Activated T-cell treated with anti-CD3 and anti-CD28 coated beads, Interleukin-2, amount 50 U/mL, for 72 hours (primary cell): ENCODE measurements around the gene USP4. TPM values are rescaled to one million over a fixed set of nuclear protein-coding genes. Genes with fewer than 3 reads are reported as not detected.

Experiments used
- ATAC-seq, 2 donors: fragments of 150-1000 bp; cut with Tn5 transposase; replicated peaks in 1 of 2; 2 replicates each; pipeline ENCODE4 v1.10.0; 2021; ENCODE audit warnings: moderate library complexity in 2 of 2, mild to moderate bottlenecking in 1 of 2
- DNase-seq, 2 donors: peaks; one replicate each; pipeline ENCODE4 v3.0.0; 2021 to 2022; ENCODE audit warnings: mixed read lengths in 1 of 2
- H3K27ac Mint-ChIP-seq: one replicate; pipeline ENCODE4 v1.8.0; 2022; ENCODE audit warnings: mild to moderate bottlenecking, moderate library complexity, mixed read lengths
- H3K27me3 Mint-ChIP-seq: one replicate; pipeline ENCODE4 v1.8.0; 2022; ENCODE audit warnings: low read depth, mixed read lengths
- H3K36me3 Mint-ChIP-seq, 2 donors: one replicate each; pipeline ENCODE4 v1.8.0; 2022; ENCODE audit warnings: mixed read lengths in 2 of 2, mild to moderate bottlenecking in 1 of 2; ENCODE audit not compliant: insufficient read depth in 2 of 2
- H3K4me1 Mint-ChIP-seq: one replicate; pipeline ENCODE4 v1.8.0; 2022; ENCODE audit warnings: low read depth, mixed read lengths
- H3K4me3 Mint-ChIP-seq, 2 donors: one replicate each; pipeline ENCODE4 v1.8.0; 2022; ENCODE audit warnings: mild to moderate bottlenecking in 2 of 2, mixed read lengths in 2 of 2, moderate library complexity in 2 of 2
- H3K9me3 Mint-ChIP-seq, 2 donors: one replicate each; pipeline ENCODE4 v1.8.0; 2022; ENCODE audit warnings: mixed read lengths in 2 of 2
- total RNA-seq, 2 donors: library from RNA; stranded (reverse); gene quantifications; one replicate each; pipeline ENCODE4 v1.2.3, GENCODE V29; 2022

The USP4 gene
- total RNA-seq, 2 donors from 2014 or later, result 70.2 to 76.5 TPM

DNA sequence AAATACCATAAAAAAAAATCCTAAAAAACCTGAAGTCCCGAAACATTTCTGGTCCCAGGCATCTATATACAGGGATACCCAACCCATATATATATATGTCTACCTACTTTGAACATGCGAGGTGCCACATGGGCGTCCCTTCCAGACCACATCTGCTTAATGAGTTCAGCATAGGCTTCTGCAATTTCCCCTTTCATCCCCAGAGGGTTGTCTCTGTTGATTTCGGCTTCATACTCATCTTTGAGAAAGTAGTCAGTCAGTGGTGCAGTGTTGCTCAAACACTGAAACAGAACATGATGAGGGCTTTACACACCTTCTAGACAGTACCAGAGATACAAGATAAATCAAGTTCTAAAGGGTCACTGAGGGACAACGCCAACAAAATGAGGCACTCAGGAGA lies 34.2 kb downstream of the USP4 start:
- peaks cover 0 to 20% of the 10 kb centered on the region in 2 donors for H3K36me3 Mint-ChIP-seq
- no peaks in the 10 kb centered on the region for H3K9me3 Mint-ChIP-seq
- ATAC-seq (no peak), DNase-seq (no peak)
- H3K4me1 Mint-ChIP-seq, result peaks cover 13% of the 10 kb centered on the region
- no peak overlapping the region for H3K27ac Mint-ChIP-seq
- H3K4me3 Mint-ChIP-seq, result no peak overlapping the region
- H3K27me3 Mint-ChIP-seq, result no peaks in the 10 kb centered on the region

DNA sequence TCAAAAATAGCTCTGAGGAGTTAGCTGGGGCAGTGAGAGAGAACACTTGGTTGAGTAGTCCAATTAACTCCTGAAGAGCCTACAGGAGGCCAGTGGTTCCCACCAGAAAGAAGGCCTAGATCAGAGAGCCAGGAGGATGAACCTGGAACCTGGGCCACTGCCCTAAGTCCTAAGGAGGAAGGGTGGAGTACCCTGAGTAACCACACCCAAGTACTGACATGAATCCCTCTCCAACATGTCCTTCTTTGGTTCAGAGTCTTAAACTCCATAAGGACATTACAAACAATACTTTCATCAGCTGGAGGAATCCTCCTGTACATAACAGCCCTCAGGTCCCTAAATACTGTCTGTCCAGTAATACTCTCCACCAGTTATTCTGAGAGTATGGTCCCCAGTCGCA lies 37.2 kb downstream of the USP4 start:
- Mint-ChIP-seq H3K27ac (peak overlapping the region; percentile 72), H3K9me3 (no peaks in the 10 kb centered on the region), H3K4me3 (no peak overlapping the region), H3K4me1 (peaks cover 13% of the 10 kb centered on the region), H3K27me3 (no peaks in the 10 kb centered on the region), H3K36me3 (peaks cover 4 to 26% of the 10 kb centered on the region in 2 donors)
- DNase-seq (no peak), ATAC-seq (no peak)

DNA sequence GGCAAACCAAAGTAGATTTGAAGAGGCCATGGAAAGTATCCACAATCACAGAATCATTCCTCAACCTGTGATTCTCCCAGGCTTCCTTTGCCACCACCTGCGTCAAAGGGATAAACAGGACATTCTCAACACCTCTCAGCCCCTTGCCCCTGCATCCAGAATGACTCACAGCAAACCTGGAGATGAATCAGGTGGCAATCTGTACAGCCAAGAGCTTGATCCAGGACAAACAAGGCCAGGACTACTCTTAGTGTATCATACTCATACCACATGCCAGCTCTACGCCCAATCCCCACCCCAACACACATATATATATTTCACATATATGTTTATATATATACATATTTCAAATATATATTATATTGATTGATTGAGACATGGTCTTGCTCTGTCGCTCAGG lies 39.3 kb downstream of the USP4 start:
- no peak overlapping the region for H3K27ac Mint-ChIP-seq
- no peaks in the 10 kb centered on the region for H3K27me3 Mint-ChIP-seq
- no peak for ATAC-seq
- peaks cover 13% of the 10 kb centered on the region for H3K4me1 Mint-ChIP-seq
- peaks cover 4 to 29% of the 10 kb centered on the region in 2 donors for H3K36me3 Mint-ChIP-seq
- DNase-seq, result no peak
- H3K4me3 Mint-ChIP-seq, result no peak overlapping the region
- no peaks in the 10 kb centered on the region for H3K9me3 Mint-ChIP-seq

DNA sequence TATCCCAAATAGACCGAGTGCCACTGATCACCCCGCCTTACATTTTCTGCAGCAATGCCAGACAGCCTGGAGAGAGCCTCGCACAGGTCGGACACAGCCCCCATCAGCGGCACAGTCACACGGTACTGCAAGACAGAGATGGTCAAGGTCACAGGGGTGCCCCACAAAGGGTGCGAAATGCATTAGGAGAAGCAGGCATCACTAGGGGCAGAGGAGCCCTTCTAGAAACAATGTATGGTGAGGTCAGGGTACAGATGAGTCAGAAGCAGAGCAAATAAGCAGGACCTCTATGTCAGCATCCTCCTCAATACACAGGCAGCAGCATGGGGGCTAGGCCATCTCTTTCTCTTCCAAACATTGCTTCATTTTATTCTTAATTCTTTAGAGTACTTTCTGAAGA lies 41.3 kb downstream of the USP4 start:
- H3K36me3 Mint-ChIP-seq, result peaks cover 5 to 33% of the 10 kb centered on the region in 2 donors
- no peaks in the 10 kb centered on the region for H3K27me3 Mint-ChIP-seq
- no peaks in the 10 kb centered on the region for H3K9me3 Mint-ChIP-seq
- H3K4me3 Mint-ChIP-seq, result no peak overlapping the region
- H3K27ac Mint-ChIP-seq, result no peak overlapping the region
- ATAC-seq (peak in 1 of 2 donors; percentile 19), DNase-seq (no peak)
- H3K4me1 Mint-ChIP-seq, result peaks cover under 1% of the 10 kb centered on the region

DNA sequence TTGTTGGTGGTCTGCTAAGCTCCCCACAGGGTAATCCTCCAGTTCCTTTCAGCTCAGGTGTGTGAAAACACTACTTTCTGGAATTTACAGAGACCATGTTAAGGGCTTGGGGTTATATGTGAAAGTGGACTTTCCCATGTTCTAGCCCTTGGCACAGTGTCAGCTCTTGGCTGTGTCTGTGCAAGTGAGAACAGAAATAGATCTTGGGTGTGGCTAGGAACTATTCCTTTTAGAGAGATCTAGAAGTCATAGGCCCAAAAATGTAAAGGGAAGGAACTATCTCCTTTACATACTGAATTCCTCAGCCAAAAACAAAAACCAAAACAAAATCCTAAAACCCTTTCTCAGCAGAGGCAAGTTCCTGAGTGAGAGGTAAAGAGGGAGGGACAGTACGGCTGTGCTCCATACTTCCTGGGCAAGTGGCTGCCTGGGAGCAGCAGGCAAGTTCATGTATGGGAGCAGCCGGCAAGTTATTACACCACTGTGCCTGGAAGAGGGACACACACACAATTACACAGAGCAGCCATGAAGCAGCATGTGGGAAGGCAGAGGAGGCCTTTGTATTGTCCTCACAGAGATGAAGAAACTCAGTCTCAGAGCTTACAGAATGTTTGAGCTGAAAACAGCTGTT lies 43.0 kb downstream of the USP4 start:
- no peaks in the 10 kb centered on the region for H3K4me1 Mint-ChIP-seq
- no peak overlapping the region for H3K4me3 Mint-ChIP-seq
- peaks cover 5 to 33% of the 10 kb centered on the region in 2 donors for H3K36me3 Mint-ChIP-seq
- ATAC-seq (no peak), DNase-seq (no peak)
- no peaks in the 10 kb centered on the region for H3K9me3 Mint-ChIP-seq
- peak overlapping the region; percentile 16 for H3K27ac Mint-ChIP-seq
- H3K27me3 Mint-ChIP-seq, result no peaks in the 10 kb centered on the region

GRCh38 chr3:49295489-49296058 lies 44.3 kb downstream of the USP4 start:
- peak in 1 of 2 donors; percentile 32 for ATAC-seq
- Mint-ChIP-seq H3K27me3 (no peaks in the 10 kb centered on the region), H3K4me1 (no peaks in the 10 kb centered on the region), H3K36me3 (peaks cover 5 to 32% of the 10 kb centered on the region in 2 donors), H3K9me3 (no peaks in the 10 kb centered on the region), H3K4me3 (no peak overlapping the region), H3K27ac (no peak overlapping the region)
- DNase-seq, result peak; percentile 17

DNA sequence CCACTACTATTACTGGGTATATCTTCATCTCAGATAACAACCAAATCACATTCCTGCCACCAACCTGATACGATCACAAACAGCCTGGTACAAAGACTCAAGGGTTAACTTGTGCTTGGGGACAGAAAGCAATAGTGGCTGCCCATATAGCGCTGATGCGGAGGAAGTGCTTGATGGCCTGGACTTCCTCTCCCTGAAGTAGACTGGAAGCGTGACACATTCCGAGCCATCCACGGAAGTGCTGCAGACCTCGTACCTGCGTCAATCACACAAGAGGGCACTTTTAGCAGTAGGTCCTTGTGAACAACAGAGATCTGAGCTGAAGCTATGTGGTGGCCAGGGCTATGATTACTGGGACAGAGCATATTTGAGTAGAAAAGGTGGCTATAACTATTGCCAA lies 45.5 kb downstream of the USP4 start:
- Mint-ChIP-seq H3K9me3 (no peaks in the 10 kb centered on the region), H3K36me3 (peaks cover 1 to 26% of the 10 kb centered on the region in 2 donors), H3K4me3 (no peak overlapping the region), H3K27me3 (no peaks in the 10 kb centered on the region), H3K27ac (no peak overlapping the region), H3K4me1 (no peaks in the 10 kb centered on the region)
- ATAC-seq, result no peak
- DNase-seq, result no peak

- no peak for DNase-seq
- ATAC-seq, result no peak
- peaks cover 13 to 40% of the 10 kb centered on the region in 2 donors for H3K36me3 Mint-ChIP-seq
- no peaks in the 10 kb centered on the region for H3K4me1 Mint-ChIP-seq
- no peaks in the 10 kb centered on the region for H3K9me3 Mint-ChIP-seq
- H3K27ac Mint-ChIP-seq, result no peak overlapping the region
- H3K27me3 Mint-ChIP-seq, result no peaks in the 10 kb centered on the region
- H3K4me3 Mint-ChIP-seq, result no peak overlapping the region
Observed at GRCh38 chr3:49283997-49284396, 55.9 kb downstream of the USP4 start.

GRCh38 chr3:49279376-49279775 lies 60.5 kb downstream of the USP4 start:
- Mint-ChIP-seq H3K4me3 (no peak overlapping the region), H3K27me3 (no peaks in the 10 kb centered on the region), H3K9me3 (no peaks in the 10 kb centered on the region), H3K4me1 (peaks cover 33% of the 10 kb centered on the region), H3K36me3 (peaks cover 6 to 15% of the 10 kb centered on the region in 2 donors), H3K27ac (no peak overlapping the region)
- ATAC-seq (no peak), DNase-seq (no peak)

DNA sequence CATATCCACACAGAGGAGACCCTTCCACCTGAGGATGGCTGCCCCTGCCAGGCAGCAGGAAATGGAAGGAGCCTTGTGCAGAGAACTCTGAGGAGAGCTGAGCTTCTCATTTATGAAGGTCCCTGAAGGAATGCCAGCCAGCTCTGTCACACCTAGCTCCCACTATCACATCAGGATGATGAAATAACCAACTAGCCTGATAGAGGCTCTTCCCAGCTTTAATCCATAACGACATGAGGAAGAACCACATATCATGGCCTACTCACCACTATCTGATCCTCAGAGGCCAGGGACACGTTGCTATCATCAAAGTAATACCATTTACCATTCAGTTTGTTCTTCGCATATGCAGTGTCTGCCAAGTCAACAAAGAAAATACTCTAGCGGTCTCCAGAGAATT lies 61.3 kb downstream of the USP4 start:
- H3K4me3 Mint-ChIP-seq, result peak overlapping the region in 1 of 2 donors; percentile 86
- peaks cover 33% of the 10 kb centered on the region for H3K4me1 Mint-ChIP-seq
- H3K9me3 Mint-ChIP-seq, result no peaks in the 10 kb centered on the region
- peak overlapping the region; percentile 90 for H3K27ac Mint-ChIP-seq
- ATAC-seq (no peak), DNase-seq (no peak)
- H3K27me3 Mint-ChIP-seq, result no peaks in the 10 kb centered on the region
- peaks cover 4 to 9% of the 10 kb centered on the region in 2 donors for H3K36me3 Mint-ChIP-seq

- Mint-ChIP-seq H3K9me3 (no peaks in the 10 kb centered on the region), H3K36me3 (peaks cover 6 to 7% of the 10 kb centered on the region in 2 donors), H3K4me3 (peak overlapping the region; percentile 86 to 87), H3K27ac (peak overlapping the region; percentile 90), H3K27me3 (no peaks in the 10 kb centered on the region), H3K4me1 (peaks cover 33% of the 10 kb centered on the region)
- DNase-seq, result no peak
- ATAC-seq, result no peak
Observed at GRCh38 chr3:49277383-49277775, 62.5 kb downstream of the USP4 start.

DNA sequence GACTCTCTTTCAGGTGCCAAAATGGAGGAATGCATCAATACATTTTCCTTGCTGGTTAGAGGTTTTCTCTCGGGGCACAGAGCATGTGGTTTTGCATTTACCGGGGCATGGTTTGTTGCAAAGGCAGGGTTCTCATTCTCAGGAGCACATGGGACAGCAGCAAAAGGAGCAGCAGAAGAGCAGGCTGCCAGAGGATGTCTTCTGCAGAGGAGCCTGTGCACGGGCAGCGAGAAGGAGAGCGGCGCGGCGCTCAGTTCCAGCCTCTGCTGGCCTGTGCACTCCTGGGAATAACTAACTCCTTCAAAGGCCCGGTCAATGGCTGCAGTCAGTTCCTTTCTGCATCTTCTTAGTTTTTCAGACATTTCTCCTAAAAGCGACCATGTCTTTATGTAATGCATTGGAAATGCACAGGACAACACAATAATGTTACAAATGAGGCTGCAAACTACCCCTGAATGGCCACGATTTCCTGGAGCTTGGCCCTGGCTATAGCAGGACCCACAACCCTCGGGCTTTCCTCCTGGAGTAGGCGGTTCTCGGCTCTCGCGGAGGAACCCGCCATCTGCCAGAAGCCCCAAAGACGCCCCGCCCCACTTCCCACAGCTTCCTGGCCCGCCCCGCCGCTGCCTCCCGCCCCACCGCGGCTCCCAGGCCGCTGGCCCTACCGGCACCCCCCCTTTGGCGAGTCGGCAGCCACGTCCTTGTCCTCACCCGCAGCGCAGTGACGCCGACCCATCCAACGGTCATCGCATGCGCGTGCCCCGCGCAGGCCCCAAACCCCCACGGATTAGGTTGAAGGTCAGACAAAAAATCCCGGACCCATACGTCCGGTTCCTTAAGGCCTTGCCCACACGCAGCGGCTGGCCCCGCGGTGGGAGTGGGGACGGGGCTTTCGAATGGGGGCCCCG lies 63.1 kb downstream of the USP4 start, which contains the start of gene C3orf62:
Gene C3orf62, minus strand, starts transcription at position 758 of the 908 bp plus-strand sequence. Its CDS starts 360 bp downstream, at position 398.
- peak within 1 kb of the TSS; percentile 86 to 87 for H3K4me3 Mint-ChIP-seq
- peaks cover 33% of the 10 kb centered on the region for H3K4me1 Mint-ChIP-seq
- no peaks in the 10 kb centered on the region for H3K9me3 Mint-ChIP-seq
- peak; percentile 87 to 92 for ATAC-seq
- peak; percentile 86 for DNase-seq
- H3K27ac Mint-ChIP-seq, result peak within 1 kb of the TSS; percentile 90
- H3K36me3 Mint-ChIP-seq, result peaks cover 4% of the 10 kb centered on the region in 2 donors
- no peaks in the 10 kb centered on the region for H3K27me3 Mint-ChIP-seq
